H1 (cell line): ENCODE results near the gene MICU1. TPM values are rescaled to one million over a fixed set of nuclear protein-coding genes. Genes with fewer than 3 reads are reported as not detected.

Experiments
- CTCF ChIA-PET: fragments of 300-600 bp; sonication (Branson Sonifier 250); formaldehyde crosslinking; loops from one replicate; lab custom pipeline; 2021; ENCODE audit not compliant: partially characterized antibody; lab: Charles Lee
- POLR2A ChIA-PET: fragments of 300-600 bp; sonication (Branson Sonifier 250); formaldehyde crosslinking; loops from one replicate; lab custom pipeline; 2021; ENCODE audit warnings: inconsistent platforms; ENCODE audit not compliant: partially characterized antibody; lab: Charles Lee
- DNase-seq, 2 experiments: peaks; one replicate each; pipeline versions ENCODE4 v3.0.0 to v3.0.0-alpha.2; 2010 to 2022; ENCODE audit warnings: low spot score in 2 of 2, low read depth in 1 of 2, mixed read lengths in 1 of 2
- FAIRE-seq: peaks from 2 replicates; lab custom pipeline; 2011; peaks lifted over from hg19 to GRCh38; lab: Jason Lieb, UNC
- H2AFZ ChIP-seq: 2 replicates; pipeline ENCODE4 v1.8.1; 2012; ENCODE audit warnings: low read length, inconsistent platforms
- H2AK5ac ChIP-seq: 2 replicates; pipeline ENCODE4 v1.6.1; 2013; ENCODE audit warnings: low read depth, low read length
- H2BK120ac ChIP-seq: replicated peaks from 2 replicates; pipeline ENCODE3; 2013; ENCODE audit warnings: low read depth, low read length, inconsistent platforms
- H2BK12ac ChIP-seq: 2 replicates; pipeline ENCODE4 v1.6.1; 2013; ENCODE audit warnings: low read depth, low read length
- H2BK15ac ChIP-seq: 2 replicates; pipeline ENCODE4 v1.6.1; 2013; ENCODE audit warnings: low read length
- H2BK20ac ChIP-seq: 2 replicates; pipeline ENCODE4 v1.6.1; 2013; ENCODE audit warnings: low read length
- H2BK5ac ChIP-seq: 2 replicates; pipeline ENCODE4 v1.6.1; 2013; ENCODE audit warnings: low read depth, low read length
- H3K14ac ChIP-seq: 2 replicates; pipeline ENCODE4 v1.6.1; 2013; ENCODE audit warnings: inconsistent platforms; ENCODE audit not compliant: insufficient read length
- H3K18ac ChIP-seq: 2 replicates; pipeline ENCODE4 v1.6.1; 2013; ENCODE audit warnings: low read length; ENCODE audit errors: extremely low read depth
- H3K23ac ChIP-seq: 2 replicates; pipeline ENCODE4 v1.6.1; 2013; ENCODE audit warnings: inconsistent platforms; ENCODE audit not compliant: insufficient read length
- H3K23me2 ChIP-seq: 2 replicates; pipeline ENCODE4 v1.6.1; 2013; ENCODE audit warnings: low read depth, low read length
- H3K27ac ChIP-seq: 2 replicates; pipeline ENCODE4 v1.6.1; 2011; ENCODE audit warnings: low read depth, low read length, inconsistent platforms
- H3K27me3 ChIP-seq, 4 experiments: replicated peaks in 1 of 4; 1 replicate in 1 of 4; 2 replicates in 3 of 4; pipeline versions ENCODE4 v1.6.1 to v1.8.1; 2011 to 2013; ENCODE audit warnings: low read length in 3 of 4, mild to moderate bottlenecking in 3 of 4, inconsistent platforms in 2 of 4, mixed read lengths in 2 of 4, moderate library complexity in 1 of 4; ENCODE audit not compliant: control insufficient read depth in 3 of 4, insufficient read depth in 3 of 4; ENCODE audit errors: extremely low read depth in 1 of 4
- H3K36me3 ChIP-seq, 4 experiments: 2 replicates each; pipeline versions ENCODE4 v1.6.1 to v1.8.1; 2011 to 2013; ENCODE audit warnings: mild to moderate bottlenecking in 4 of 4, low read length in 3 of 4, moderate library complexity in 2 of 4, control low read depth in 1 of 4, inconsistent platforms in 1 of 4; ENCODE audit not compliant: insufficient read depth in 4 of 4, control insufficient read depth in 2 of 4
- H3K4ac ChIP-seq: replicated peaks from 2 replicates; pipeline ENCODE3; 2013; ENCODE audit warnings: low read length, low read depth, mixed read lengths, inconsistent platforms; ENCODE audit not compliant: insufficient read length
- H3K4me1 ChIP-seq, 4 experiments: replicated peaks in 1 of 4; 1 replicate in 1 of 4; 2 replicates in 3 of 4; pipeline versions ENCODE4 v1.6.1 to v1.8.1; 2011 to 2013; ENCODE audit warnings: low read length in 3 of 4, inconsistent platforms in 2 of 4, mixed read lengths in 1 of 4; ENCODE audit not compliant: insufficient read depth in 4 of 4, control insufficient read depth in 3 of 4
- H3K4me2 ChIP-seq, 2 experiments: 2 replicates each; pipeline versions ENCODE4 v1.6.1 to v1.8.1; 2011 to 2013; ENCODE audit warnings: low read depth in 2 of 2, low read length in 2 of 2, control low read depth in 1 of 2, inconsistent platforms in 1 of 2, mild to moderate bottlenecking in 1 of 2; ENCODE audit not compliant: insufficient read depth in 1 of 2
- H3K4me3 ChIP-seq, 4 experiments: fragments of 200-600, 300-600 bp in 1 of 4; sonication (generic), shearing (Covaris generic), sonication (Bioruptor Twin) in 1 of 4; 2 replicates each; pipeline versions ENCODE4 v1.5.1 to v1.8.1; 2011 to 2016; ENCODE audit warnings: low read length in 4 of 4, low read depth in 3 of 4, control low read depth in 2 of 4, inconsistent platforms in 2 of 4, mild to moderate bottlenecking in 2 of 4, mixed read lengths in 1 of 4, moderate library complexity in 1 of 4; ENCODE audit not compliant: insufficient read depth in 2 of 4; ENCODE audit errors: extremely low read depth in 1 of 4
- H3K56ac ChIP-seq: replicated peaks from 2 replicates; pipeline ENCODE3; 2013; ENCODE audit warnings: low read depth, mild to moderate bottlenecking, mixed read lengths, low read length, inconsistent platforms; ENCODE audit not compliant: insufficient read length
- H3K79me1 ChIP-seq: 2 replicates; pipeline ENCODE4 v1.6.1; 2013; ENCODE audit warnings: low read depth, low read length, control low read depth
- H3K79me2 ChIP-seq, 2 experiments: 2 replicates each; pipeline versions ENCODE4 v1.6.1 to v1.8.1; 2012 to 2013; ENCODE audit warnings: low read length in 2 of 2, mild to moderate bottlenecking in 2 of 2, inconsistent platforms in 1 of 2; ENCODE audit not compliant: insufficient read depth in 2 of 2, control insufficient read depth in 1 of 2
- H3K9ac ChIP-seq, 4 experiments: replicated peaks in 1 of 4; 1 replicate in 1 of 4; 2 replicates in 3 of 4; pipeline versions ENCODE4 v1.6.1 to v1.8.1; 2011 to 2013; ENCODE audit warnings: low read depth in 3 of 4, low read length in 3 of 4, control low read depth in 2 of 4, mild to moderate bottlenecking in 2 of 4, moderate library complexity in 2 of 4, inconsistent platforms in 1 of 4; ENCODE audit errors: extremely low read depth in 1 of 4
- H3K9me3 ChIP-seq, 2 experiments: 2 replicates each; pipeline versions ENCODE4 v1.6.1 to v1.8.1; 2012 to 2013; ENCODE audit warnings: mild to moderate bottlenecking in 2 of 2, moderate library complexity in 2 of 2, control low read depth in 1 of 2, inconsistent platforms in 1 of 2, low read depth in 1 of 2, low read length in 1 of 2, mixed read lengths in 1 of 2; ENCODE audit not compliant: insufficient read depth in 2 of 2
- H4K20me1 ChIP-seq, 2 experiments: replicated peaks in 1 of 2; 2 replicates each; pipeline versions ENCODE3 to v1.8.1; 2011 to 2013; ENCODE audit warnings: inconsistent platforms in 2 of 2, low read length in 2 of 2, mild to moderate bottlenecking in 1 of 2; ENCODE audit not compliant: insufficient read depth in 2 of 2, control insufficient read depth in 1 of 2
- H4K5ac ChIP-seq: 2 replicates; pipeline ENCODE4 v1.6.1; 2013; ENCODE audit warnings: low read length, low read depth, mixed read lengths, inconsistent platforms; ENCODE audit not compliant: insufficient read length
- H4K8ac ChIP-seq: 2 replicates; pipeline ENCODE4 v1.8.0; 2013; ENCODE audit warnings: mild to moderate bottlenecking, moderate library complexity, low read length, inconsistent platforms; ENCODE audit not compliant: insufficient read depth; ENCODE audit errors: extremely low read depth
- H4K91ac ChIP-seq: replicated peaks from 2 replicates; pipeline ENCODE3; 2013; ENCODE audit warnings: low read length, mixed read lengths, inconsistent platforms; ENCODE audit not compliant: insufficient read length
- CHD2 ChIP-seq: IDR thresholded peaks from 2 replicates; pipeline ENCODE4 v1.6.1; 2012; ENCODE audit warnings: low read length, improper control_type of control experiment
- GABPA ChIP-seq: IDR thresholded peaks from 2 replicates; pipeline ENCODE4 v1.6.1; 2011; ENCODE audit warnings: mild to moderate bottlenecking, low read length, moderate library complexity, borderline replicate concordance; ENCODE audit not compliant: insufficient read depth
- JUN ChIP-seq: IDR thresholded peaks from 2 replicates; pipeline ENCODE4 v1.6.1; 2011; ENCODE audit warnings: low read depth, mild to moderate bottlenecking, improper control_type of control experiment, low read length
- JUND ChIP-seq: IDR thresholded peaks from 2 replicates; pipeline ENCODE4 v1.6.1; 2011; ENCODE audit warnings: mild to moderate bottlenecking, improper control_type of control experiment, low read length
- KDM5A ChIP-seq: fragments of 200-600 bp; IDR thresholded peaks from 2 replicates; pipeline ENCODE4 v1.7.1; 2012; ENCODE audit warnings: mild to moderate bottlenecking, low read length, inconsistent platforms, mixed read lengths
- PHF8 ChIP-seq: fragments of 200-600 bp; sonication (generic); conservative IDR thresholded peaks from 2 replicates; pipeline ENCODE4 v1.7.1; 2012; ENCODE audit warnings: low read depth, mild to moderate bottlenecking, inconsistent platforms, low read length, moderate library complexity
- POLR2AphosphoS5 ChIP-seq: IDR thresholded peaks from 2 replicates; pipeline ENCODE4 v1.6.1; 2011; ENCODE audit warnings: low read depth, low read length
- SIRT6 ChIP-seq: IDR thresholded peaks from one replicate; pipeline ENCODE4 v1.7.1; 2012; ENCODE audit warnings: low read length, inconsistent platforms
- WGBS, 2 experiments: shearing (Covaris generic) in 1 of 2; methylation state at CpG; one replicate each; pipeline versions ENCODE4 v1.1.6 to v1.1.7; 2013 to 2015; ENCODE audit warnings: low lambda C conversion rate in 2 of 2, mixed read lengths in 2 of 2, inconsistent platforms in 1 of 2, low coverage in 1 of 2, missing lambda C conversion rate in 1 of 2; ENCODE audit not compliant: insufficient replicate concordance in 2 of 2, insufficient coverage in 1 of 2, insufficient read length in 1 of 2; ENCODE audit errors: extremely low coverage in 1 of 2, missing lambda C conversion rate in 1 of 2; 5-methylcytosine and 5-hydroxymethylcytosine counted together
- polyA plus RNA-seq, 7 experiments: library from polyadenylated mRNA; depleted of rRNA in 3 of 7; stranded (reverse) in 5 of 7; unstranded in 2 of 7; fragments of >200 nt in 5 of 7; fragments of 200-250 nt in 2 of 7; gene quantifications; 1 replicate in 5 of 7; 2 replicates in 1 of 7; 4 replicates in 1 of 7; pipeline versions ENCODE4 v1.2.1 to v1.2.3, GENCODE V29; 2011 to 2013; ENCODE audit warnings: missing spikeins in 2 of 7, mixed read lengths in 2 of 7
- total RNA-seq: library from RNA; stranded (reverse); fragmentation: NEBNext Ultra II Directional; extraction: Animal tissue kit (Norgen Biotek cat#: 25700); gene quantifications from 2 replicates; pipeline ENCODE4 v1.2.1, GENCODE V29; 2021
- TF ChIP-seq, protein P1 (sequence below), 3 experiments: IDR thresholded peaks; 1 replicate in 2 of 3; 2 replicates in 1 of 3; pipeline versions ENCODE4 v1.5.1 to v1.6.1; 2011; ENCODE audit warnings: low read length in 3 of 3, mild to moderate bottlenecking in 3 of 3, inconsistent platforms in 2 of 3, low read depth in 1 of 3, moderate library complexity in 1 of 3; ENCODE audit not compliant: insufficient read depth in 1 of 3; ENCODE audit errors: control extremely low read depth in 1 of 3

Gene MICU1
- total and polyA plus RNA-seq, 2 of the 8 experiments (the other 6 are each of a cell fraction or from before 2014, with no cell fraction given) = 18.0 to 36.7 TPM

DNA sequence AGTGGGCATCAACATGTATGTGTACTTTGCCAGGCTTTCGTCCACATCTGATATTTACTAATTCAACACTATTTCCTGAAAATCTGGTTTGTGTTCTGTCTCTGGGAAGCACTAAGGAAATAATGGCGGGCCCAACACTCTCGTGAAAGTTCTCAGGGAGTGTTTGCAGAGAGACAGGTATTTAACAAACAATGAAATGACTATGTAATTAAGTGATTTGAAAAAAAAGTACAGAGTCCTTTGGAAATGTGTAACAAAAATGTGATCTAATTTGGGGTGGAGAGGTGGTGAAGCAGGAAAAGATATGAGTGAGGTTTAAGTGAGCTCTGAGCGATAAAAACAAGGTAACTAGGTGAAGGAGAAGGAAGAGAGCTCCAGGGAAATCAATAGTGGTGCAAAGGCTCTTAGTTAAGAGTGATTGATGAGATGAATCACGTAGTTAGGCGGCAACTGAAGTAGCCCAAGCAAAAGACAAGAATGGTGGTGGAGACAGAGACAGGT is 175.9 kb downstream of the MICU1 start:
- ChIA-PET POLR2A (no interaction called here), CTCF (interaction anchor here (1.5 to 1.9 kb wide), 2 partner anchors 75 to 86 kb away, joined by 4 to 6 read pairs; no protein-coding TSS in a partner anchor)
- 92% methylated on average over 6 of the region's 6 CpGs; no CpG with 5 or more reads in 1 of the 2 experiments for WGBS, 2 experiments

More for the DNA sequence above, 175.9 kb downstream of the MICU1 start:
- TF ChIP-seq PHF8 (no peak), GABPA (no peak), JUND (no peak), CHD2 (no peak), KDM5A (no peak), POLR2AphosphoS5 (no peak), JUN (no peak), SIRT6 (no peak)
- TF ChIP-seq, protein P1, sequence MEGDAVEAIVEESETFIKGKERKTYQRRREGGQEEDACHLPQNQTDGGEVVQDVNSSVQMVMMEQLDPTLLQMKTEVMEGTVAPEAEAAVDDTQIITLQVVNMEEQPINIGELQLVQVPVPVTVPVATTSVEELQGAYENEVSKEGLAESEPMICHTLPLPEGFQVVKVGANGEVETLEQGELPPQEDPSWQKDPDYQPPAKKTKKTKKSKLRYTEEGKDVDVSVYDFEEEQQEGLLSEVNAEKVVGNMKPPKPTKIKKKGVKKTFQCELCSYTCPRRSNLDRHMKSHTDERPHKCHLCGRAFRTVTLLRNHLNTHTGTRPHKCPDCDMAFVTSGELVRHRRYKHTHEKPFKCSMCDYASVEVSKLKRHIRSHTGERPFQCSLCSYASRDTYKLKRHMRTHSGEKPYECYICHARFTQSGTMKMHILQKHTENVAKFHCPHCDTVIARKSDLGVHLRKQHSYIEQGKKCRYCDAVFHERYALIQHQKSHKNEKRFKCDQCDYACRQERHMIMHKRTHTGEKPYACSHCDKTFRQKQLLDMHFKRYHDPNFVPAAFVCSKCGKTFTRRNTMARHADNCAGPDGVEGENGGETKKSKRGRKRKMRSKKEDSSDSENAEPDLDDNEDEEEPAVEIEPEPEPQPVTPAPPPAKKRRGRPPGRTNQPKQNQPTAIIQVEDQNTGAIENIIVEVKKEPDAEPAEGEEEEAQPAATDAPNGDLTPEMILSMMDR (IDR thresholded peaks at IDR 0.05; ENCODE audit: control extremely low read depth in 1 of 3, insufficient read depth in 1 of 3, low read depth in 1 of 3, low read length in 3 of 3) = no peak
- Histone ChIP-seq H3K14ac (no peak overlapping the region), H3K27me3 (no peaks in the 10 kb centered on the region), H3K79me1 (no peaks in the 10 kb centered on the region), H2BK15ac (no peak overlapping the region), H4K20me1 (no peaks in the 10 kb centered on the region), H2BK12ac (no peak overlapping the region), H3K27ac (no peak overlapping the region), H3K18ac (no peak overlapping the region), H3K9ac (no peak overlapping the region), H3K79me2 (no peaks in the 10 kb centered on the region), H3K23me2 (no peaks in the 10 kb centered on the region), H3K23ac (no peak overlapping the region), H2BK5ac (no peak overlapping the region), H3K4me3 (no peak overlapping the region), H2BK20ac (no peak overlapping the region), H3K4ac (no peak overlapping the region), H4K8ac (no peak overlapping the region), H3K4me2 (no peak overlapping the region), H4K91ac (no peak overlapping the region), H2BK120ac (no peak overlapping the region), H3K56ac (no peak overlapping the region), H3K9me3 (no peaks in the 10 kb centered on the region), H2AFZ (no peak overlapping the region), H2AK5ac (no peak overlapping the region), H3K4me1 (no peaks in the 10 kb centered on the region), H4K5ac (no peak overlapping the region), H3K36me3 (no peaks in the 10 kb centered on the region)
- FAIRE-seq (no peak), DNase-seq (no peak)
